ENCODE data around the gene DHX38. TPM values are rescaled to one million over a fixed set of nuclear protein-coding genes. Genes with fewer than 3 reads are reported as not detected.

Gene DHX38
- total and polyA plus RNA-seq, 2 donors: 38.6 to 44.1 TPM

DNA sequence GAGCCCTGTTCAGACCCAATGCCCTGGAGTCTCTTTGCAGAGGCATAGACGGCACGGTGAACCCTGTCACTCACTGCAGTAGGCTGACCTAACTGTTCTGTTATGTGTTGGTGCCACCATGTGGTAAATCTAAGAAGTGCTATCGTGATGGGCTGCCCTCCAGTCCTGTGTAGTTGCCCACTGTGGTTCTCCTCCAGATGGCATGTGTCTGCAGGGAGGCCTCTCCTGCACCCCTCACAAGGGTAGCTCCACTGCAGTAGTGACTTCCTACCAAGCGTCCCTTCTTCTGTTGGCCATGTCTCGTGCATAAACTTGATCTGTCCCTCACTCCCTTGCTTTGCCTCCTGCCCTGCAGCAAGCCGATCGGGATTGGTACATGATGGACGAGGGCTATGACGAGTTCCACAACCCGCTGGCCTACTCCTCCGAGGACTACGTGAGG lies 5.8 kb downstream of the DHX38 start:
- Histone ChIP-seq H3K36me3 (ENCODE audit: insufficient read depth) (peaks cover 15% of the 10 kb centered on the region), H3K4me1 (ENCODE audit: insufficient read depth) (no peaks in the 10 kb centered on the region), H3K27ac (ENCODE audit: low read depth) (no peak overlapping the region), H3K4me3 (ENCODE audit: low read depth, low read length) (no peak overlapping the region)
- no peak for DNase-seq (ENCODE audit: extremely low spot score)
- WGBS: 70% methylated on average over 12 of the region's 12 CpGs

DNA sequence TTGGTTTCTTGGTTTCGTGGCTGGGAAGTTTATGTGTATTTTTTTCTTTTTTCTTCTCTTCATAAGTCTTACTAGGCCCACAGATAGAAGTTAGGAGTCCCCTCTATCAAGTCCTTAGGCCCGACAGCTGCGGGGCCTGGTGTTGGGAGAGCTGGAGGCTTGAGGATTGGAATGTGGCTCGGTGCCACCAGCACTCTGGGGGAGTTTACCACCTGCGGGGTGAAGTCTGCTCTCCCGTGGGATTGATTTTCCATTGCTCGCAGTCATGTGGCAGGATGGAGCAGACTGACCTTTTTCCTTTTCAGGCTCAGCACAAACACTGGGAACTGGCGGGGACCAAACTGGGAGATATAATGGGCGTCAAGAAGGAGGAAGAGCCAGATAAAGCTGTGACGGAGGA lies 7.5 kb downstream of the DHX38 start:
- DNase-seq (ENCODE audit: extremely low spot score): no peak
- Histone ChIP-seq H3K4me3 (ENCODE audit: low read depth, low read length) (no peak overlapping the region), H3K36me3 (ENCODE audit: insufficient read depth) (peaks cover 19% of the 10 kb centered on the region), H3K4me1 (ENCODE audit: insufficient read depth) (no peaks in the 10 kb centered on the region), H3K27ac (ENCODE audit: low read depth) (no peak overlapping the region)
- 89% methylated on average over 10 of the region's 10 CpGs for WGBS

DNA sequence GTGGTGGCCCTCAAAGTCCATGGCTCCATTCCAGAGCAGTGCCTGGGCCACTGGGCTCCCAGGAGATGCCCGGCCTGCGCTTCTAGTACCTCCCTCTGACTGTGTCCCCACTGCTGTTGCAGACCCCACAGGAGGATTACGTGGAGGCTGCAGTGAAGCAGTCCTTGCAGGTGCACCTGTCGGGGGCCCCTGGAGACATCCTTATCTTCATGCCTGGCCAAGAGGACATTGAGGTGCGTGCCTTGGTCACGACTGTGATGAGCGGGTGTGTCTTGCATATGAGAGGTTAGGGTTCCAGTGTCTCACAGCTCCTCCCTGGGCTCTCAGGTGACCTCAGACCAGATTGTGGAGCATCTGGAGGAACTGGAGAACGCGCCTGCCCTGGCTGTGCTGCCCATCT lies 11.3 kb downstream of the DHX38 start:
- Histone ChIP-seq H3K4me3 (ENCODE audit: low read depth, low read length) (no peak overlapping the region), H3K4me1 (ENCODE audit: insufficient read depth) (no peaks in the 10 kb centered on the region), H3K36me3 (ENCODE audit: insufficient read depth) (peaks cover 27% of the 10 kb centered on the region), H3K27ac (ENCODE audit: low read depth) (no peak overlapping the region)
- no peak for DNase-seq (ENCODE audit: extremely low spot score)
- 97% methylated on average over 9 of the region's 9 CpGs for WGBS

DNA sequence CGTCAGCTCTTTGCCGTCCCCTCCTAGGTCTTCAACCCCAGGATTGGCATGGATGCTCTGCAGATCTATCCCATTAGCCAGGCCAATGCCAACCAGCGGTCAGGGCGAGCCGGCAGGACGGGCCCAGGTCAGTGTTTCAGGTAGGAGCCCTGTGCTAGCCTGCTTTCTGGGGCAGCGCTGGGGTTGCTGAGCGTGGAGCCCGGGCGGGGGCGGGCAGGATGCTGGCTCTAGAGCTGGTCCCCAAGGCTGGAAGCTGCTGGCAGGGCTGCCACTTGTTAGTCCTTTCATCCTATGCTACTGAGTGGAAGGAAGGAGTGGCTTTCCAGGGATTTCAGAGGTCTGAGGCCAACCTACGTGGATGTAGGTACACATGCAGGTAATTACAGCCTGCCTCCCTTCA lies 12.3 kb downstream of the DHX38 start:
- Histone ChIP-seq H3K27ac (ENCODE audit: low read depth) (no peak overlapping the region), H3K4me3 (ENCODE audit: low read depth, low read length) (no peak overlapping the region), H3K4me1 (ENCODE audit: insufficient read depth) (no peaks in the 10 kb centered on the region), H3K36me3 (ENCODE audit: insufficient read depth) (peaks cover 33% of the 10 kb centered on the region)
- no peak for DNase-seq (ENCODE audit: extremely low spot score)
- WGBS: 96% methylated on average over 12 of the region's 12 CpGs

DNA sequence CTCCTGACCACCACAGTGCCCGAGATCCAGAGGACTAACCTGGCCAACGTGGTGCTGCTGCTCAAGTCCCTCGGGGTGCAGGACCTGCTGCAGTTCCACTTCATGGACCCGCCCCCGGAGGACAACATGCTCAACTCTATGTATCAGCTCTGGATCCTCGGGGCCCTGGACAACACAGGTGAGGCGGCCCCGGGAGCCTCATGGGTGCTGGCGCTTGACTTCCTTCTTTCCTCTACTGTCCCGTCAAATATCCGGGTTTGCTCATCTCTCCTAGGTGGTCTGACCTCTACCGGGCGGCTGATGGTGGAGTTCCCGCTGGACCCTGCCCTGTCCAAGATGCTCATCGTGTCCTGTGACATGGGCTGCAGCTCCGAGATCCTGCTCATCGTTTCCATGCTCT lies 13.7 kb downstream of the DHX38 start:
- Histone ChIP-seq H3K27ac (ENCODE audit: low read depth) (no peak overlapping the region), H3K36me3 (ENCODE audit: insufficient read depth) (peaks cover 29% of the 10 kb centered on the region), H3K4me3 (ENCODE audit: low read depth, low read length) (no peak overlapping the region), H3K4me1 (ENCODE audit: insufficient read depth) (no peaks in the 10 kb centered on the region)
- no peak for DNase-seq (ENCODE audit: extremely low spot score)
- 93% methylated on average over 17 of the region's 17 CpGs for WGBS

DNA sequence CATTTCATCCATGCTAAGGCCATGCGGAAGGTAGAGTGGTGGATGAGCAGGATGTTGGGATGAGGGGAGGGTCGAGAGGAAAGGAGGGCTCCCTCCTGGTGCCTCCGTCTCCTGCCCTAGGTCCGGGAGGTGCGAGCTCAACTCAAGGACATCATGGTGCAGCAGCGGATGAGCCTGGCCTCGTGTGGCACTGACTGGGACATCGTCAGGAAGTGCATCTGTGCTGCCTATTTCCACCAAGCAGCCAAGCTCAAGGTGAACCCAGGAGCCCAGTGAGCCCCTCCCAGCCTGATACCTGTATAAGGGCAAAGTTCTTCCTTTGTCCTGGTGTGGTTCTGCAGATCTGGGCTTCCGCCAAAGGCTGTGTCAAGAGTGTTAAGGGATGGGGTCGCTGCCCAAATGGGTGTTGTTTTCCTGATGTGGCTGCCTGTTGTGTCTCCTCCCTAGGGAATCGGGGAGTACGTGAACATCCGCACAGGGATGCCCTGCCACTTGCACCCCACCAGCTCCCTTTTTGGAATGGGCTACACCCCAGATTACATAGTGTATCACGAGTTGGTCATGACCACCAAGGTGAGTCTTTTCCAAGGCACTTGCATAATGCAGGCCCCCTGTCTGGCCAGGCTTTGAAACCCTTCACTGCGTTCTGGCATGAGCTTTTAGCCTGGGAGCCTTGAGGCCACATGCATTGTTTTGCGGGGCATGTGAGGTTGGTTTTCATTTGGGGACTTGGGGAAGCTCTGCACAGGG lies 14.9 kb downstream of the DHX38 start:
- Histone ChIP-seq H3K4me3 (ENCODE audit: low read depth, low read length) (no peak overlapping the region), H3K4me1 (ENCODE audit: insufficient read depth) (no peaks in the 10 kb centered on the region), H3K27ac (ENCODE audit: low read depth) (no peak overlapping the region), H3K36me3 (ENCODE audit: insufficient read depth) (peaks cover 28% of the 10 kb centered on the region)
- no peak for DNase-seq (ENCODE audit: extremely low spot score)
- 87% methylated on average over 16 of the region's 16 CpGs for WGBS

DNA sequence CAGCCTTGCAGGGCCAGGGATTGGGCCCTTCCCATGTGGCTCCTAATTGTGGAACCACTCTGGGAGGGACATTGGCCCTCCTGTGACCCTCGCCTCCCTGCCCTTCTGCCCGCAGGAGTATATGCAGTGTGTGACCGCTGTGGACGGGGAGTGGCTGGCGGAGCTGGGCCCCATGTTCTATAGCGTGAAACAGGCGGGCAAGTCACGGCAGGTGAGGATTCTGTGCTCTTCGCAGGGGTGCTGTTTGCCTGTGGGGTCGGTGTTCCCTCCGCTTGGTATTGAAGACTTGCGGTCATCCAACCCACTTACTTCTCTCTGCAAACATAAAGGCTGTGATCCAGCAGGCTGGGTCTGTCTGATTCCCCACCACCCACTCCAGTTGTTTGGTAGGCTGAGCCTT lies 15.7 kb downstream of the DHX38 start:
- no peak overlapping the region for H3K27ac ChIP-seq (ENCODE audit: low read depth)

DNA sequence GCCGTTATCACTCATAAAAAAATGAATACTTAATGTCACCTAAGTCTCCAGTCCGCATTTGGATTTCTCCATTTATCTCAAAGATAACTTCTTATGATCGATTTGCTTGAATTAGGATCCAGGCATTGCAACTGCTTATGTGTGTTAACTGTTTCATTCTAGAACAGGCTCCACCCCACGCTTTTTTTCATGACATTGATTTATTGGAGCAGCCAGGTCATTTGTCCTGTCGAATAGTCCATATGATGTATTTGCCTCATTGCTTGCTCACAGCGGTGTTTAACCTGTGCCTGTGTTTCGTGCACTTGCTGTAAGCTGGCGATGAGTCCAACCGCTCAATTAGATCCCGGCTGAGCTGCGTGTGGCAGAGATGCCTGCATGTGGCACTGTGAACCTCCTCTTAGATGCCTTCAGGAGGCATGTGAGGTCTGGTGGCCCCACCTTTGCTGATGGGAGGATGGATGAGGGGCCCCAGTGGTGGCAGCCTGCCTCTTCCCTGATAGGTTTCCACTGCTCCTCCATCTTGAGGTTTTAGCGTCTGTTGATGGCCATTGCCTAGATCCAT lies 16.4 kb downstream of the DHX38 start:
- H3K36me3 ChIP-seq (ENCODE audit: insufficient read depth): peaks cover 22% of the 10 kb centered on the region
- DNase-seq (ENCODE audit: extremely low spot score): no peak
- no peaks in the 10 kb centered on the region for H3K4me1 ChIP-seq (ENCODE audit: insufficient read depth)
- no peak overlapping the region for H3K27ac ChIP-seq (ENCODE audit: low read depth)
- no peak overlapping the region for H3K4me3 ChIP-seq (ENCODE audit: low read depth, low read length)
- 90% methylated on average over 12 of the region's 12 CpGs for WGBS

More for the DNA sequence above, 15.7 kb downstream of the DHX38 start:
- H3K36me3 ChIP-seq (ENCODE audit: insufficient read depth): peaks cover 23% of the 10 kb centered on the region
- DNase-seq (ENCODE audit: extremely low spot score): no peak
- H3K4me3 ChIP-seq (ENCODE audit: low read depth, low read length): no peak overlapping the region
- H3K4me1 ChIP-seq (ENCODE audit: insufficient read depth): no peaks in the 10 kb centered on the region
- 97% methylated on average over 12 of the region's 12 CpGs for WGBS

DNA sequence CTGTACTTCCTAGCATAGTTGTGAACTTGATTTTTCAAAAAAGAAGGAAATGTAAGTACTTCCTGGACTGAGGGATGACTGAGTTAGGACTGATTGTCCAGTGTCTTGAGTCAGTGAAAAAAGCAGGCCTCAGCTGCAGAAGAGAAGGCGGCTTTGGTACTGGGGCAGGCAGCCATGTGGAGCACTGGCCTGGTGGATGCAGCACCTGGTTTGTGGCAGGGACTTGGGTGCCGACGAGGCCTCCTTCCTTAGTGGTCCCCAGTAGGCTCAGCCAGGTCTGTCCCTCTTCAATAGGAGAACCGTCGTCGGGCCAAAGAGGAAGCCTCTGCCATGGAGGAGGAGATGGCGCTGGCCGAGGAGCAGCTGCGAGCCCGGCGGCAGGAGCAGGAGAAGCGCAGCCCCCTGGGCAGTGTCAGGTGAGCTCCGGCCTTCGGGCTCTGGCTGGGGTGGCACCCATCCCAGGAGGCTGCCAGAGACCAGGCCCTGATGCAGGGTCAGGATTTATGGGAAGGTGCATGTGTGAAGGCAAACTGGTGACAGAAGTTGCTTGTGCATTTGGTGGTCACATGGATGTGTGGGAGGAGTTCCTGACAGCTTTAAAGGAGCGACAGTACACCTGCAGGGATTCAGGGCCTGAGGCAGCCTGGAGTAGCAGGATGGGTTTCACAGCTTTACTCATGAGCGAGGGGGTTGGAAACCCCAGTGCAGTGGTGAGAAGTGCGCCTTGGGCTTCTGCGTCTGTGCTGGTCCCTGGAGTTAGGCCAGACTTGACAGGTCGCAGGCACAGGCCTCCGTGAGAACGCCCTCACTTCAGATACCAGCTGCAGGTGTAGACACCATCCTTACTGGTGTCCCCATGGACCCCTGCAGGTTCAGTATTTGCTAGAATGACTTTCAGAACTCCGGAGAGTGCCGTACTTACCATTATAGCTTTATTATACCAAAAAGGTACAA lies 17.3 kb downstream of the DHX38 start:
- Histone ChIP-seq H3K4me1 (ENCODE audit: insufficient read depth) (no peaks in the 10 kb centered on the region), H3K36me3 (ENCODE audit: insufficient read depth) (peaks cover 20% of the 10 kb centered on the region), H3K4me3 (ENCODE audit: low read depth, low read length) (no peak overlapping the region), H3K27ac (ENCODE audit: low read depth) (no peak overlapping the region)
- no peak for DNase-seq (ENCODE audit: extremely low spot score)
- 96% methylated on average over 23 of the region's 23 CpGs for WGBS

DNA sequence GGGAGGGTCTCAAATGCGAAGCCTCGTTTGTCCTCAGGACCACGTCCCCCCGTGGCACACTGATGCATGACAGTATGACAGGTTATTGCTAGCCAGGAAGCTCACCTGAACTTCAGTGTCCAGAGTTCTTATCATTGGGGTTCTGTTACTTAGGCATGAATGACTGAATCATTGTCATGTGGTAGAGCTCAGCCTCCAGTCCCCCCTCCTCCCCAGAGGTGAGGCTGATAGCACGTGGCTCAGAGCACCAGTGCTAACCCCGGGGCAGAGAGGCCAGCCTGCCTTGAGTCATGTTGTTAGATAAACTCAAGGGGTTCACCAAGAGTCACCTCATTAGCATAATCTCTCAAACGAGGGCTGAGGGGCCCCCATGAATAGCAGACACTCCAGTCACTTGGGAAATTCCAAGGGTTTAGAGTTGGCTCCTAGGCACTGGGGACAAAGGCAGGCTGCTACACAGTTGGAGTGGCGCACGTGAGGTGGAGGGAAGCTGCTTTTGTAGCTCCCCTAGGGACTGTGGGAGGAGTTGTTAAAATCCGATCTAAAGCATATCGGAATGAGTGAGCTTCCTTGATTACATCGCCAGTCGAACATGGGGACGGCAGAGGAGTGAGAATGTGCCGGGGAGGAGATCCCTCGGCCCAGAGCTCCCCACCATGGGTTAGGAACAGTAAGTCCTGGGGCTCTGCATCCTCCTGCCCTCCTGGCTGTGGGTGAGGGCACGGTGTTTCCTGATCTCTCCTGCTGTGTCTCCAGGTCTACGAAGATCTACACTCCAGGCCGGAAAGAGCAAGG lies 18.2 kb downstream of the DHX38 start:
- WGBS: 86% methylated on average over 19 of the region's 19 CpGs
- no peak for DNase-seq (ENCODE audit: extremely low spot score)
- Histone ChIP-seq H3K4me3 (ENCODE audit: low read depth, low read length) (no peak overlapping the region), H3K27ac (ENCODE audit: low read depth) (no peak overlapping the region), H3K36me3 (ENCODE audit: insufficient read depth) (peaks cover 17% of the 10 kb centered on the region), H3K4me1 (ENCODE audit: insufficient read depth) (no peaks in the 10 kb centered on the region)

DNA sequence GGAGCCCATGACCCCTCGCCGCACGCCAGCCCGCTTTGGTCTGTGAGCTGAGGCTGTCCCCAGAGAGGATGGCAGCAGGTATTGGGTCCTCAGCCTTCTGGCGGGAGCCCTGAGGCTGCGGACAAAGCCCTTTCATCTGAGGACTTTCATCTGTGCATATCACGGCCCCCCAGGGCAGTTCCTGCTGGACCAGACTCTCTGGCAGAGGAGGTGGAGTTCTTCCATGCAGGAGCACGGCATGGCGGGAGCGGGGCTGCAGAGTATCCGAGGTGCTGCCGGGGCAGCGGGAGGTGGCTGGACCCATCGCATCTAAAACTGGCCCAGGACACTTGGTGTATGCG lies 18.8 kb downstream of the DHX38 start:
- H3K4me3 ChIP-seq (ENCODE audit: low read depth, low read length): no peak overlapping the region
- no peaks in the 10 kb centered on the region for H3K4me1 ChIP-seq (ENCODE audit: insufficient read depth)
- WGBS: 95% methylated on average over 15 of the region's 15 CpGs
- H3K36me3 ChIP-seq (ENCODE audit: insufficient read depth): peaks cover 17% of the 10 kb centered on the region
- no peak overlapping the region for H3K27ac ChIP-seq (ENCODE audit: low read depth)
- DNase-seq (ENCODE audit: extremely low spot score): no peak

DNA sequence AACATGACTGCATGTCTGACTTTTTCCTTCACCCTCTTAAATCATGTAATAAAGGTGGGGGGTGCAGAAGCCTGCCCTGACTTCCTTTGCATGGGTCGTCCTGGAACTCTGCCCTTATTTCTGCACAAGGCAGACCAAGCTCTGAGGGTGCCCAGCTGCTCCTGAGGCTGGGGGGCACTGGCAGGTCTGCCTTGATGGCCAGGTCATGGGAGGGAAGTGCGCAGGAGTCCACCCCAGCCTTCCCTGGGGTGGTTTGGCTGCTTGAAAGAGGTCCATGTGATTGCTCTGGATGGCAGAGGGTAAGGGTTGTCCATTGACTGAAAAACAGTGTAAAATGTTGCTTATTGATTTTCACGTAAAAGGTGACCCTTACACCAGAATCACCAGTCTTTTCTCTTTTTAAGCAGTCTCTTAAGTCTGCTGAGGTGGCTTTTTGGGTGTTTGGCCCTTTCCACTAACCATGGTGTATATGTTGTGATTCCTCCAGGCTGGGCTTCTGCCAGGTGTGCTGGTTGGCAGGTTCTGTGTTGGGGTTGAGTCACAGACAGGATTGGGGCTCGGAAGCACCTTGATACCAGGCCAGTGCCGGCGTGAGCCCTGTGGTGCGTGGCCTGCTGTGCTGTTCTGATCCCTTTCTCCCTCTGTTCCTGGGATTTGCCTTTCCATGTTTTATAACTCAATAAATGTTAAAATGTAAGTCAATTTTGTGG lies 19.4 kb downstream of the DHX38 start:
- Histone ChIP-seq H3K4me1 (ENCODE audit: insufficient read depth) (no peaks in the 10 kb centered on the region), H3K4me3 (ENCODE audit: low read depth, low read length) (no peak overlapping the region), H3K27ac (ENCODE audit: low read depth) (no peak overlapping the region), H3K36me3 (ENCODE audit: insufficient read depth) (peaks cover 15% of the 10 kb centered on the region)
- DNase-seq (ENCODE audit: extremely low spot score): no peak
- 91% methylated on average over 7 of the region's 7 CpGs for WGBS

DNA sequence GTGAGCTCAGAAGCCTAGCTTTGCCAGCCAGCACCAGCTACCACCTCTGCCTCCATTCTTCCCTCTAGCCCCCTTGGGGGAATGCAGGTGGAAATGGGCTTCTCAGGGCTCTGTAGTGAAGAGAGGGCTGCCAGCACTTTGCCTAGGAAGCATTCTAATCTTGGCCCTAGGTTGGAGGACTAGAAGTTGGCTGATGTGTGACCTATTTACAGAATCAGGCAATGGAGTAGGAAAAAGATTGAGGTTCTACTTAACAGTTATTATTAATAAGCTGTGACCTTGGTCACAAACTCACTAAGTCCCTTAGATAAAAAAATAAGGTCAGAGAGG lies 19.9 kb downstream of the DHX38 start:
- Histone ChIP-seq H3K4me1 (ENCODE audit: insufficient read depth) (no peaks in the 10 kb centered on the region), H3K27ac (ENCODE audit: low read depth) (no peak overlapping the region), H3K36me3 (ENCODE audit: insufficient read depth) (peaks cover 15% of the 10 kb centered on the region), H3K4me3 (ENCODE audit: low read depth, low read length) (no peak overlapping the region)
- no peak for DNase-seq (ENCODE audit: extremely low spot score)

Measured in urinary bladder (tissue), 4 donors.